Lung (tissue), 12 donors: Measurements from ENCODE around the gene ESCO1. TPM values are rescaled to one million over a fixed set of nuclear protein-coding genes. Genes with fewer than 3 reads are reported as not detected.

Source experiments
- ATAC-seq: fragments of 200-7000 bp; cut with Tn5 transposase; one replicate; pipeline ENCODE4 v1.9.1; 2020; ENCODE audit warnings: moderate number of reproducible peaks; ENCODE audit not compliant: insufficient read depth, low FRiP score
- DNase-seq, 3 donors: peaks; one replicate each; pipeline ENCODE4 v3.0.0-alpha.2; 2013 to 2017
- H3K27ac ChIP-seq, 2 donors: one replicate each; pipeline ENCODE4 v1.5.1; 2013; ENCODE audit warnings: mild to moderate bottlenecking in 2 of 2, moderate library complexity in 2 of 2, control low read depth in 1 of 2, inconsistent platforms in 1 of 2, low read depth in 1 of 2, low read length in 1 of 2
- H3K27me3 ChIP-seq, 3 donors: one replicate each; pipeline ENCODE4 v1.5.1; 2013; ENCODE audit warnings: low read length in 2 of 3; ENCODE audit not compliant: control insufficient read depth in 3 of 3, insufficient read depth in 3 of 3
- H3K36me3 ChIP-seq, 4 donors: one replicate each; pipeline ENCODE4 v1.5.1; 2013; ENCODE audit warnings: low read length in 4 of 4, mild to moderate bottlenecking in 1 of 4, moderate library complexity in 1 of 4; ENCODE audit not compliant: control insufficient read depth in 4 of 4, insufficient read depth in 4 of 4
- H3K4me1 ChIP-seq, 5 donors: one replicate each; pipeline ENCODE4 v1.5.1; 2013; ENCODE audit warnings: low read length in 5 of 5, mild to moderate bottlenecking in 2 of 5, moderate library complexity in 1 of 5; ENCODE audit not compliant: control insufficient read depth in 5 of 5, insufficient read depth in 5 of 5
- H3K4me3 ChIP-seq: one replicate; pipeline ENCODE4 v1.5.1; 2013; ENCODE audit warnings: mild to moderate bottlenecking, control low read depth, moderate library complexity
- H3K9ac ChIP-seq, 2 donors: one replicate each; pipeline ENCODE4 v1.5.1; 2013; ENCODE audit warnings: low read length in 2 of 2, control low read depth in 1 of 2; ENCODE audit not compliant: insufficient read depth in 1 of 2
- H3K9me3 ChIP-seq, 4 donors: one replicate each; pipeline ENCODE4 v1.5.1; 2013; ENCODE audit warnings: low read length in 3 of 4, mild to moderate bottlenecking in 1 of 4, moderate library complexity in 1 of 4; ENCODE audit not compliant: control insufficient read depth in 4 of 4, insufficient read depth in 3 of 4
- CTCF ChIP-seq: IDR thresholded peaks from 2 replicates; pipeline ENCODE4 v1.5.1; 2012; ENCODE audit warnings: mild to moderate bottlenecking; ENCODE audit errors: control extremely low read depth, extremely low read depth
- WGBS, 2 donors: extraction: QIAGEN DNeasy Blood & Tissue Kit; methylation state at CpG; one replicate each; pipeline ENCODE4 v1.1.7; 2013; 5-methylcytosine and 5-hydroxymethylcytosine counted together
- polyA plus RNA-seq, 2 donors: library from polyadenylated mRNA; stranded (reverse); fragments of 200-250 nt; gene quantifications; one replicate each; pipeline ENCODE4 v1.2.1, GENCODE V29; 2013
- total RNA-seq, 2 donors: library from RNA; depleted of rRNA in 1 of 2; stranded (reverse); fragments of >200 nt in 1 of 2; gene quantifications; one replicate each; pipeline ENCODE4 v1.2.1, GENCODE V29; 2014 to 2021
- donor health status: control.
- donor health status: control.
- donor health status: Bipolar disorder and iron deficiency.
- donor health status: healthy.
- donor health status: DM: yes; HTN: yes; CAD: no.

The ESCO1 gene
- total and polyA plus RNA-seq, 4 donors: 7.7 to 28.2 (median 12.7) TPM

DNA sequence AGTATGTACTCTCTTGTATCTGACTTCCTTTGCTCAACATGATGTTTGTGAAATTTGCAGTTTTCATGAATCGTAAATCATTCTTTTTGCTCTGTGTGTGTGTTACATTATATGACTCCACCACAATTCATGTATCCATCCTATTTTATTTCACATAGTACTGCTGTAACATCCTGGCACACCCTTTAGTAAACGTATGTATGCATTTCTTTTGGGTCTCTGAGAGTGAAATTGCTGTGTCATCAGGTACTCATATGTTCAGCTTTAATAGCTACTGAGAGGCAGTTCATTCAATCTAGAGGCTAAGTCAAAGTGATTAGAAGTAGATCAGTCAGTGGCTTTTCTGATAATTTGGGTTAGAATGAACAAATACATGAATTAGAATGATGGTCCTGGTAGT lies 118.8 kb downstream of the ESCO1 start:
- WGBS, 2 donors: 67 to 77% methylated on average over 2 of the region's 2 CpGs

GRCh38 chr18:21479721-21480120 lies 120.8 kb downstream of the ESCO1 start:
- no peak overlapping the region for H3K4me3 ChIP-seq
- H3K27me3 ChIP-seq: no peaks in the 10 kb centered on the region
- no peak overlapping the region for H3K27ac ChIP-seq
- no peaks in the 10 kb centered on the region for H3K4me1 ChIP-seq
- 94 to 98% methylated on average over 5 of the region's 5 CpGs for WGBS, 2 donors
- no peak for TF ChIP-seq CTCF
- H3K9ac ChIP-seq: no peak overlapping the region
- DNase-seq: no peak
- no peaks in the 10 kb centered on the region for H3K36me3 ChIP-seq
- no peak for ATAC-seq
- H3K9me3 ChIP-seq: no peaks in the 10 kb centered on the region

More for the DNA sequence above, 118.8 kb downstream of the ESCO1 start:
- Histone ChIP-seq H3K27ac (no peak overlapping the region), H3K4me1 (no peaks in the 10 kb centered on the region), H3K27me3 (no peaks in the 10 kb centered on the region), H3K36me3 (no peaks in the 10 kb centered on the region), H3K9ac (no peak overlapping the region), H3K4me3 (no peak overlapping the region), H3K9me3 (no peaks in the 10 kb centered on the region)
- DNase-seq (no peak), ATAC-seq (no peak)
- no peak for TF ChIP-seq CTCF

Other genes starting within 250 kb of the ESCO1 start
- 10 to 100 TPM; 13.7 to 37.0 TPM for gene SNRPD1, start 11.6 kb upstream of the ESCO1 start, total RNA-seq
- 10 to 100 TPM; 19.2 to 24.1 TPM for gene SNRPD1, start 11.6 kb upstream of the ESCO1 start, polyA plus RNA-seq
- gene ABHD3, start 104.1 kb upstream of the ESCO1 start, total RNA-seq: 10 to 100 TPM; 20.8 to 31.3 TPM
- gene ABHD3, start 104.1 kb upstream of the ESCO1 start, polyA plus RNA-seq: 10 to 100 TPM; 21.1 to 24.7 TPM
- 10 to 100 TPM; 25.7 to 62.0 TPM for gene MIB1, start 140.1 kb upstream of the ESCO1 start, total RNA-seq
- 1 to 10 TPM; 4.5 to 5.4 TPM for gene MIB1, start 140.1 kb upstream of the ESCO1 start, polyA plus RNA-seq